SH-SY5Y (cell line): Measurements from ENCODE around the gene SRRM1.

Experiments used
- GATA2 ChIP-seq: IDR thresholded peaks from 2 replicates; pipeline ENCODE4 v1.6.1; 2011; ENCODE audit warnings: mild to moderate bottlenecking, low read depth, low read length
- GATA3 ChIP-seq: IDR thresholded peaks from 2 replicates; pipeline ENCODE4 v1.6.1; 2011; ENCODE audit warnings: low read depth, mild to moderate bottlenecking, low read length, moderate library complexity

DNA sequence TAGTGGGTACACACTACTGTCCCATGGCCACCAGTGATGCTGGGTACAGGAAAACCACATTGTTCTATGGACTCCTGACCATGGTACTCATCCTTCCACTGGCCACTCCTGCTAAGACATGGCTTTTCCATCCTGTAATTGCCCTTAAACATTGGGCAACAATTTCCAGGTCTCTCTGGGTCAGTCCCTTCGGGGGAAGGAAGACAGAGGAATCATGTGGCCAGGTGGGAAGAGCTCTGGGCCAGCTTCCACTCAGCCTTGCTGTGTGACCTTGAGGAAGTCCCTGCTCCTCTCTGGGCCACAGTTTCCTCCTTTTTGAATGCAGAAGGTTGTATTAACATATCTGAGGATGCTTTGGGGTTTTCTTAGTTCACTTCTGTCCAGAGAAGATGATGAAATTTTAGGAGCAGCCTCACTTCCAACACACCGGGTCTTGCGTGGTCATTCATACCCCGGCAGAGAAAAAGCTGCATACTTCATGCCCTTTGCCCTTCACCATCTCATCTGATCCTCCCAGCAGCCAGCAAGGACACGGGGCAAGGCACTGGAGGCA is 50.8 kb downstream of the SRRM1 start:
- TF ChIP-seq GATA3 (no peak), GATA2 (no peak)
